ENCODE results near the gene CBLIF.
A peak's percentile ranks its signal among the peaks of the same experiment; 100 is the strongest.
"Not testable (repeated sequence)": the region's sequence is repeated elsewhere in the genome, so short reads cannot be mapped to it uniquely, and the experiment has no call there.

The CBLIF gene

GRCh38 chr11:59847626-59848025 lies 2.3 kb upstream of the CBLIF start:
- no peak for DNase-seq (ENCODE audit: low spot score)

- no peak for DNase-seq (ENCODE audit: low spot score)
Observed at GRCh38 chr11:59846556-59846955, 1.3 kb upstream of the CBLIF start.

GRCh38 chr11:59842316-59842715 lies 3.0 kb downstream of the CBLIF start:
- DNase-seq (ENCODE audit: low spot score), result no peak

GRCh38 chr11:59841514-59841913 lies 3.8 kb downstream of the CBLIF start:
- no peak for DNase-seq (ENCODE audit: low spot score)

GRCh38 chr11:59839615-59840014 lies 5.7 kb downstream of the CBLIF start:
- DNase-seq (ENCODE audit: low spot score), result no peak

GRCh38 chr11:59833602-59834001 lies 11.7 kb downstream of the CBLIF start:
- DNase-seq (ENCODE audit: low spot score), result no peak

GRCh38 chr11:59829358-59829757 lies 15.9 kb downstream of the CBLIF start:
- DNase-seq (ENCODE audit: low spot score), result no peak

GRCh38 chr11:59822989-59823566 lies 22.2 kb downstream of the CBLIF start:
- DNase-seq (ENCODE audit: low spot score), result peak; percentile 61

GRCh38 chr11:59818572-59818971 lies 26.7 kb downstream of the CBLIF start:
- DNase-seq (ENCODE audit: low spot score), result no peak

- not testable (repeated sequence) for DNase-seq (ENCODE audit: low spot score)
Observed at GRCh38 chr11:59816434-59816833, 28.9 kb downstream of the CBLIF start.

- DNase-seq (ENCODE audit: low spot score), result no peak
Observed at GRCh38 chr11:59815754-59816153, 29.5 kb downstream of the CBLIF start.

- no peak for DNase-seq (ENCODE audit: low spot score)
Observed at GRCh38 chr11:59814021-59814420, 31.3 kb downstream of the CBLIF start.

GRCh38 chr11:59813364-59813763 lies 31.9 kb downstream of the CBLIF start:
- no peak for DNase-seq (ENCODE audit: low spot score)

- DNase-seq (ENCODE audit: low spot score), result no peak
Observed at GRCh38 chr11:59812220-59812619, 33.1 kb downstream of the CBLIF start.

GRCh38 chr11:59810911-59811259 lies 34.4 kb downstream of the CBLIF start:
- no peak for DNase-seq (ENCODE audit: low spot score)

GRCh38 chr11:59810189-59810910 lies 34.9 kb downstream of the CBLIF start, which contains the start of gene MRPL16:
MRPL16 (minus strand) TSS chr11:59810778; CDS start chr11:59810658, 120 bp downstream.
- DNase-seq (ENCODE audit: low spot score), result peak; percentile 92

GRCh38 chr11:59807047-59807610 lies 38.2 kb downstream of the CBLIF start:
- no peak for DNase-seq (ENCODE audit: low spot score)

- no peak for DNase-seq (ENCODE audit: low spot score)
Observed at GRCh38 chr11:59804061-59804460, 41.2 kb downstream of the CBLIF start.

GRCh38 chr11:59802639-59803176 lies 42.6 kb downstream of the CBLIF start:
- DNase-seq (ENCODE audit: low spot score), result peak; percentile 72

- no peak for DNase-seq (ENCODE audit: low spot score)
Observed at GRCh38 chr11:59801981-59802638, 43.2 kb downstream of the CBLIF start.

GRCh38 chr11:59801160-59801706 lies 44.1 kb downstream of the CBLIF start:
- no peak for DNase-seq (ENCODE audit: low spot score)

GRCh38 chr11:59800390-59801025 lies 44.8 kb downstream of the CBLIF start:
- DNase-seq (ENCODE audit: low spot score), result no peak
